ENCODE data around the gene KCNC3.
"Not testable (repeated sequence)": the region's sequence is repeated elsewhere in the genome, so short reads cannot be mapped to it uniquely, and the experiment has no call there.

Gene KCNC3

GRCh38 chr19:50331221-50331993 lies 2.2 kb upstream of the KCNC3 start:
- H3K4me3 ChIP-seq (ENCODE audit: low read length), result peak overlapping the region; percentile 67
- no peaks in the 10 kb centered on the region for H3K36me3 ChIP-seq (ENCODE audit: insufficient read depth, low read depth, low read length)
- peaks cover 47% of the 10 kb centered on the region for H3K9me3 ChIP-seq (ENCODE audit: insufficient read depth, low read depth, low read length)
- H3K9ac ChIP-seq (ENCODE audit: low read depth, low read length), result no peak overlapping the region; the same call in 1 of the 2 replicates
- H3K27ac ChIP-seq (ENCODE audit: low read length), result no peak overlapping the region
- H3K27me3 ChIP-seq (ENCODE audit: insufficient read depth, low read length), result peaks cover 16% of the 10 kb centered on the region
- H3K4me1 ChIP-seq (ENCODE audit: insufficient read depth, low read length), result no peaks in the 10 kb centered on the region

GRCh38 chr19:50330365-50331078 lies 1.3 kb upstream of the KCNC3 start:
- Histone ChIP-seq H3K9ac (ENCODE audit: low read depth, low read length) (peak overlapping the region; percentile 68; the same call in 1 of the 2 replicates), H3K27ac (ENCODE audit: low read length) (no peak overlapping the region), H3K36me3 (ENCODE audit: insufficient read depth, low read depth, low read length) (no peaks in the 10 kb centered on the region), H3K4me1 (ENCODE audit: insufficient read depth, low read length) (no peaks in the 10 kb centered on the region), H3K4me3 (ENCODE audit: low read length) (peak overlapping the region; percentile 74), H3K9me3 (ENCODE audit: insufficient read depth, low read depth, low read length) (peaks cover 38% of the 10 kb centered on the region), H3K27me3 (ENCODE audit: insufficient read depth, low read length) (peaks cover 18% of the 10 kb centered on the region)

- H3K27me3 ChIP-seq (ENCODE audit: insufficient read depth, low read length), result peaks cover 18% of the 10 kb centered on the region
- H3K36me3 ChIP-seq (ENCODE audit: insufficient read depth, low read depth, low read length); H3K27ac ChIP-seq (ENCODE audit: low read length); H3K4me1 ChIP-seq (ENCODE audit: insufficient read depth, low read length): not testable (repeated sequence)
- peaks cover 32% of the 10 kb centered on the region for H3K9me3 ChIP-seq (ENCODE audit: insufficient read depth, low read depth, low read length)
- H3K4me3 ChIP-seq (ENCODE audit: low read length), result peak overlapping the region; percentile 74
- H3K9ac ChIP-seq (ENCODE audit: low read depth, low read length), result peak overlapping the region; percentile 68; the same call in 1 of the 2 replicates
Observed at GRCh38 chr19:50329926-50330294, 733 bp upstream of the KCNC3 start.

GRCh38 chr19:50328873-50329145 lies 368 bp downstream of the KCNC3 start:
- H3K27me3 ChIP-seq (ENCODE audit: insufficient read depth, low read length), result peaks cover 18% of the 10 kb centered on the region
- no peaks in the 10 kb centered on the region for H3K4me1 ChIP-seq (ENCODE audit: insufficient read depth, low read length)
- H3K9me3 ChIP-seq (ENCODE audit: insufficient read depth, low read depth, low read length), result peaks cover 31% of the 10 kb centered on the region
- H3K27ac ChIP-seq (ENCODE audit: low read length), result no peak overlapping the region
- H3K9ac ChIP-seq (ENCODE audit: low read depth, low read length), result no peak overlapping the region
- no peaks in the 10 kb centered on the region for H3K36me3 ChIP-seq (ENCODE audit: insufficient read depth, low read depth, low read length)
- H3K4me3 ChIP-seq (ENCODE audit: low read length), result no peak overlapping the region

GRCh38 chr19:50328224-50328872 lies 829 bp downstream of the KCNC3 start:
- peaks cover 32% of the 10 kb centered on the region for H3K9me3 ChIP-seq (ENCODE audit: insufficient read depth, low read depth, low read length)
- H3K27ac ChIP-seq (ENCODE audit: low read length), result no peak overlapping the region
- no peak overlapping the region for H3K9ac ChIP-seq (ENCODE audit: low read depth, low read length)
- H3K36me3 ChIP-seq (ENCODE audit: insufficient read depth, low read depth, low read length), result no peaks in the 10 kb centered on the region
- no peaks in the 10 kb centered on the region for H3K4me1 ChIP-seq (ENCODE audit: insufficient read depth, low read length)
- H3K4me3 ChIP-seq (ENCODE audit: low read length), result peak overlapping the region; percentile 53; the same call in 1 of the 2 replicates
- H3K27me3 ChIP-seq (ENCODE audit: insufficient read depth, low read length), result peaks cover 18% of the 10 kb centered on the region

GRCh38 chr19:50327461-50328223 lies 1.5 kb downstream of the KCNC3 start:
- Histone ChIP-seq H3K27me3 (ENCODE audit: insufficient read depth, low read length) (peaks cover 18% of the 10 kb centered on the region), H3K4me3 (ENCODE audit: low read length) (no peak overlapping the region), H3K4me1 (ENCODE audit: insufficient read depth, low read length) (no peaks in the 10 kb centered on the region), H3K9me3 (ENCODE audit: insufficient read depth, low read depth, low read length) (peaks cover 28% of the 10 kb centered on the region), H3K36me3 (ENCODE audit: insufficient read depth, low read depth, low read length) (no peaks in the 10 kb centered on the region), H3K9ac (ENCODE audit: low read depth, low read length) (no peak overlapping the region), H3K27ac (ENCODE audit: low read length) (no peak overlapping the region)

GRCh38 chr19:50327013-50327412 lies 2.2 kb downstream of the KCNC3 start:
- Histone ChIP-seq H3K27ac (ENCODE audit: low read length) (no peak overlapping the region), H3K9me3 (ENCODE audit: insufficient read depth, low read depth, low read length) (peaks cover 21% of the 10 kb centered on the region), H3K4me3 (ENCODE audit: low read length) (no peak overlapping the region), H3K36me3 (ENCODE audit: insufficient read depth, low read depth, low read length) (no peaks in the 10 kb centered on the region), H3K4me1 (ENCODE audit: insufficient read depth, low read length) (no peaks in the 10 kb centered on the region), H3K27me3 (ENCODE audit: insufficient read depth, low read length) (peaks cover 18% of the 10 kb centered on the region), H3K9ac (ENCODE audit: low read depth, low read length) (no peak overlapping the region)

- peaks cover 18% of the 10 kb centered on the region for H3K27me3 ChIP-seq (ENCODE audit: insufficient read depth, low read length)
- no peaks in the 10 kb centered on the region for H3K4me1 ChIP-seq (ENCODE audit: insufficient read depth, low read length)
- H3K27ac ChIP-seq (ENCODE audit: low read length), result no peak overlapping the region
- no peak overlapping the region for H3K9ac ChIP-seq (ENCODE audit: low read depth, low read length)
- H3K9me3 ChIP-seq (ENCODE audit: insufficient read depth, low read depth, low read length), result peaks cover 20% of the 10 kb centered on the region
- no peaks in the 10 kb centered on the region for H3K36me3 ChIP-seq (ENCODE audit: insufficient read depth, low read depth, low read length)
- H3K4me3 ChIP-seq (ENCODE audit: low read length), result peak overlapping the region; percentile 58
Observed at GRCh38 chr19:50326101-50326664, 3.0 kb downstream of the KCNC3 start.

GRCh38 chr19:50325310-50326100 lies 3.7 kb downstream of the KCNC3 start:
- Histone ChIP-seq H3K27ac (ENCODE audit: low read length) (no peak overlapping the region), H3K4me1 (ENCODE audit: insufficient read depth, low read length) (no peaks in the 10 kb centered on the region), H3K27me3 (ENCODE audit: insufficient read depth, low read length) (peaks cover 18% of the 10 kb centered on the region), H3K9ac (ENCODE audit: low read depth, low read length) (no peak overlapping the region), H3K36me3 (ENCODE audit: insufficient read depth, low read depth, low read length) (no peaks in the 10 kb centered on the region), H3K9me3 (ENCODE audit: insufficient read depth, low read depth, low read length) (peaks cover 20% of the 10 kb centered on the region), H3K4me3 (ENCODE audit: low read length) (peak overlapping the region; percentile 58)

GRCh38 chr19:50324331-50324730 lies 4.8 kb downstream of the KCNC3 start:
- Histone ChIP-seq H3K27me3 (ENCODE audit: insufficient read depth, low read length) (peaks cover 18% of the 10 kb centered on the region), H3K27ac (ENCODE audit: low read length) (no peak overlapping the region), H3K4me1 (ENCODE audit: insufficient read depth, low read length) (no peaks in the 10 kb centered on the region)

More at GRCh38 chr19:50324331-50324730, 4.8 kb downstream of the KCNC3 start:
- peaks cover 15% of the 10 kb centered on the region; the same call in 1 of the 2 replicates for H3K9me3 ChIP-seq (ENCODE audit: insufficient read depth, low read depth, low read length)
- no peak overlapping the region for H3K4me3 ChIP-seq (ENCODE audit: low read length)
- H3K9ac ChIP-seq (ENCODE audit: low read depth, low read length), result no peak overlapping the region
- H3K36me3 ChIP-seq (ENCODE audit: insufficient read depth, low read depth, low read length), result no peaks in the 10 kb centered on the region

All from iPS-20b (cell line).